Spinal cord (tissue), 10 donors: ENCODE results near the gene PROM1. TPM values are rescaled to one million over a fixed set of nuclear protein-coding genes. Genes with fewer than 3 reads are reported as not detected.
A peak's percentile ranks its signal among the peaks of the same experiment; 100 is the strongest.

Experiments
- DNase-seq, 6 donors: peaks; one replicate each; pipeline versions ENCODE4 v3.0.0 to v3.0.0-alpha.2; 2013 to 2015; ENCODE audit warnings: low spot score in 6 of 6, low read depth in 4 of 6
- H3K27ac ChIP-seq: one replicate; pipeline ENCODE4 v1.5.1; 2013; ENCODE audit warnings: low read depth, low read length, control low read depth
- H3K27me3 ChIP-seq: one replicate; pipeline ENCODE4 v1.6.1; 2013; ENCODE audit warnings: low read length; ENCODE audit not compliant: control insufficient read depth, insufficient read depth
- H3K36me3 ChIP-seq: one replicate; pipeline ENCODE4 v1.6.1; 2013; ENCODE audit warnings: low read length; ENCODE audit not compliant: control insufficient read depth, insufficient read depth
- H3K4me1 ChIP-seq: one replicate; pipeline ENCODE4 v1.6.1; 2013; ENCODE audit warnings: low read length; ENCODE audit not compliant: control insufficient read depth, insufficient read depth
- H3K4me3 ChIP-seq: one replicate; pipeline ENCODE4 v1.5.1; 2013; ENCODE audit warnings: low read depth, low read length, control low read depth
- H3K9me3 ChIP-seq: one replicate; pipeline ENCODE4 v1.6.1; 2013; ENCODE audit warnings: low read length; ENCODE audit not compliant: control insufficient read depth, insufficient read depth
- WGBS: methylation state at CpG from one replicate; pipeline ENCODE4 v1.1.5; 2013; ENCODE audit warnings: missing lambda C conversion rate; ENCODE audit not compliant: insufficient coverage; 5-methylcytosine and 5-hydroxymethylcytosine counted together
- polyA plus RNA-seq, 2 donors: library from polyadenylated mRNA; unstranded; fragments of 120-200 nt; gene quantifications; one replicate each; pipeline ENCODE4 v1.2.1, GENCODE V29; 2013; ENCODE audit not compliant: insufficient read length in 2 of 2
- total RNA-seq, 2 donors: library from RNA; depleted of rRNA in 1 of 2; stranded (reverse); fragments of 120-200 nt in 1 of 2; fragments of >200 nt in 1 of 2; gene quantifications; one replicate each; pipeline versions ENCODE4 v1.2.3 to v1.2.4, GENCODE V29; 2013 to 2014
- donor health status: healthy.

PROM1 gene
- total and polyA plus RNA-seq, 4 donors: 18.8 to 58.0 (median 46.5) TPM

DNA sequence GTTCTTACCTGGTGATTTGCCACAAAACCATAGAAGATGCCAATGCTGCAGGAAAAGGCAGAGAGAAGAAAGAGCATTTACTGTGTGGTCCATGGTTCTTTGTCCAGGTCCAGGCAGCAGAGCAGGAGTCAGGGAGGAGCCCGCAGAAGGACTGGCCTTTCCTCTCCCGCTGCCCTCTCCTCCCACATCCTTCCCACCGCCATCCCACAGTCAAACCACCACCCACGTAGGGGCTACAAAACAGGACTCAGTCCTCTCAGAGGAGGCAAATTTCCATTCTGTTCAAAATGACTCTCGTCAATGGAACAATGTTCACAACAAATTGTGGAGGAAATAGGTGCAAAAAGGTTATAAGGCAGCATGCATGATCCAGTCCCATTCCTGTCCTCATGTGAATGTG, 58.6 kb downstream of the PROM1 start:
- Histone ChIP-seq H3K27ac (no peak overlapping the region), H3K27me3 (no peaks in the 10 kb centered on the region), H3K9me3 (no peaks in the 10 kb centered on the region), H3K4me1 (no peaks in the 10 kb centered on the region), H3K4me3 (no peak overlapping the region), H3K36me3 (peaks cover 3% of the 10 kb centered on the region)
- no peak for DNase-seq
- 83% methylated on average over 3 of the region's 5 CpGs for WGBS

DNA sequence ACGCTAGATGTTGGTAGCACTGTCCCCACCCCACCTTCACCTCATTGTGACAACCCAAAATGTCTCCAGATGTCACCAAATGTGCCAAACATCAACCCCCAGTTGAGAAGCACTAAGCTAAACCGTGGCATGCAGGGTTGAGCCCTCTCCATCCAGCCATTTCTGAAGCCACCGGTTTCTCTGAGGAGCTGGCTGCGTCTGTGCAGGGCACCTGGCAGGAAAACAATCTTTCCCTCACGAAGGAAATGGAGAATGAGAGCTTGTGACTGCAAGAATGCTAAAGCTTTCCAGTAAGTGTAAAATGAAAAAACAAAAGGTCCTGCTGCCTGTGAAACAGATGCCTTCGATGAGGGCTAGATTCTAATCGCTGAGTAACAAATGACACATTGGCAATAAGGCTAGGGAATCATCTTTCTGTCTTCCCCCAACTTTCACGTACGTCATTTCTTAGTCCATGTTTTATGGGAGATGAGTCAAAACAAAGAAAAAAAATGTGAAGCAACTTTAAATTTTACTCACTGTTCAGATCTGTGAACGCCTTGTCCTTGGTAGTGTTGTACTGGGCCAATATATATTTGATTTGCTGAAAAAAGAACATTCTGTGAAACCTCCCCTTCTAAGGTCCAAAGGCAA, 59.9 kb downstream of the PROM1 start:
- Histone ChIP-seq H3K27ac (no peak overlapping the region), H3K4me3 (no peak overlapping the region), H3K9me3 (no peaks in the 10 kb centered on the region), H3K27me3 (no peaks in the 10 kb centered on the region), H3K36me3 (peaks cover 3% of the 10 kb centered on the region), H3K4me1 (no peaks in the 10 kb centered on the region)
- 85% methylated on average over 4 of the region's 10 CpGs for WGBS
- no peak for DNase-seq

DNA sequence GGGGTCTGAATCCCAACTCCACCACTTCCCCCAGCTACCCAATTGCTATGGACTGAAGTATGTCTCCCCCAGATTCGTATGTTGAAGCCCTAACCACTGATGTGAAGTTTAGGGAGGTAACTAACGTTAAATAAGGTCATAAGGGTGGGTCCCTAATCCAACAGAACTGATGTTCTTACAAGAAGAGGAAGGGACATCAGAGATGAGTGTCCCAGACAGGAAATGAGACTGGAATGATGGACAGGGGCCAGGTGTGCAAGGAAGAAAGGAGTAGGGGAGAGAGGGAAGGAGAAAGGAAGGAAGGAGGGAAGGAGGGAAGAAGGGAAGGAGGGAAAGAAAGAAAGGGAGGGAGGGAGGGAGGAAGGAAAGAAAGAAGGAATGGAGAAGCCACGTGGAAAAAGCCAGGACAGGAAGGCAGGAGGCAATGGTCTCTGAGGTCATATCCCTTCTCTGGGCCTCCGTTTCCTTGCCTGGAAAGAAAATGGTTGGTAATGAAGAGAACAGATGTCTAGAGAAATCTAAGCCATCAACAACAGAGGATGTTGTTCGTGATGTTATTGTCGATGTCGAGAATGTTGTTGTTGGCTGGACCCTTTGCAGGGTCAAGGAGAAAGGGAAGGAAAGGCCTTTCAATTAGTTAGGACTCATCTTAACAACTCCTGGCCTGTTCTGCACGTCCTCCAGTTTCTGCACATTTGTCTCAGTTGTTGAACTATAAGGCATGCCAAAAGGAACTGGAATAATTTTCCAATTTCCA, 61.8 kb downstream of the PROM1 start:
- Histone ChIP-seq H3K4me1 (no peaks in the 10 kb centered on the region), H3K4me3 (no peak overlapping the region), H3K27me3 (no peaks in the 10 kb centered on the region), H3K36me3 (peaks cover 3% of the 10 kb centered on the region), H3K9me3 (no peaks in the 10 kb centered on the region), H3K27ac (no peak overlapping the region)
- DNase-seq: no peak
- 85% methylated on average over 3 of the region's 8 CpGs for WGBS

- Histone ChIP-seq H3K27ac (no peak overlapping the region), H3K36me3 (peaks cover 6% of the 10 kb centered on the region), H3K4me1 (no peaks in the 10 kb centered on the region), H3K9me3 (no peaks in the 10 kb centered on the region), H3K4me3 (no peak overlapping the region), H3K27me3 (no peaks in the 10 kb centered on the region)
- no CpG with 5 or more reads among the region's 3 CpGs for WGBS
- no peak for DNase-seq
Observed at GRCh38 chr4:16019649-16020048, 64.2 kb downstream of the PROM1 start.

DNA sequence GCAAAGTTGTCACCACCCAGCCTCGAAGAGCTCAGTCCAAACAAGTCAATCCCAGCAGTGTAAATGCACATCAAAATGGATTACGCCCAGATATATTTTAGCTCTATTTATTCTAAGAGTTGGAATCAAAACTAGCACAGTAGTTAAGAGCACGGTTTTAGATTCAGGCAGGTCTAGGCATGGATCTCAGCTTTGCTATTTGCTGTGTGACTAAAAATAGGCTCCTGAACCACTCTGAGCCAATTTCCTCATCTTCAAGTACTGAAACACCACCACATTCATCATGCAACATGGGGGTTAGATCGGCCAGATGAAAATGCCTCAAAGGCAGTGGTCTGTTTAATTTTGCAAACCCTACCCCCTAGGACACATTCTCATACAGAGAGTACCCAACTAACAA, 65.0 kb downstream of the PROM1 start:
- Histone ChIP-seq H3K27me3 (no peaks in the 10 kb centered on the region), H3K9me3 (no peaks in the 10 kb centered on the region), H3K27ac (no peak overlapping the region), H3K4me1 (no peaks in the 10 kb centered on the region), H3K36me3 (peaks cover 6% of the 10 kb centered on the region), H3K4me3 (no peak overlapping the region)
- no peak for DNase-seq
- 67% methylated on average over 1 of the region's 4 CpGs for WGBS

DNA sequence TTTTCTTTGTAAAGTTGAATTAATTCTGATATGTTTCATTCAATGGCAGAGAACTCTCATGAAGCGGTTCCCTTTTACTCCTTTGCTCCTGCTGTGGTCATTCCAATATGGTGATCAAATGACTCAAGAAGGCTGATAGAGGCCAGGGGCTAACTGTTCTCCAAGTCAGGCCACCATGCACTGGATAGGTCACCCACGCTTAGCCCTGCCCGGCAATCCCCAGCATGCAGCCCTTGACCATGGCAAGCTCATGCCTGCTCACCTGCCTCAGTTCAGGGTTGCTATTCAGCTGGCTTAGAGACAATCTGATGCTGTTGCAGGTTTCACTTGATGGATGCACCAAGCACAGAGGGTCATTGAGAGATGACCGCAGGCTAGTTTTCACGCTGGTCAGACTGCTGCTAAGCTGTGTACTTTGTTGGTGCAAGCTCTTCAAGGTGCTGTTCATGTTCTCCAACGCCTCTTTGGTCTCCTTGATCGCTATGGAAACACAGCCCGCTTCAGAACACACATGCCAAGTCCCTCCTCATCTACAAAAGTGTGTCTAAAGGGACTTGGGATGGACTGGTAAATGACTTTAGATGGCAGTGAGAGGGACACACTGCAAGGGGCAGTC, 65.7 kb downstream of the PROM1 start:
- H3K27ac ChIP-seq: no peak overlapping the region
- no peak for DNase-seq
- H3K4me3 ChIP-seq: no peak overlapping the region
- no peaks in the 10 kb centered on the region for H3K4me1 ChIP-seq
- 85% methylated on average over 4 of the region's 8 CpGs for WGBS
- H3K27me3 ChIP-seq: no peaks in the 10 kb centered on the region
- no peaks in the 10 kb centered on the region for H3K9me3 ChIP-seq
- peaks cover 6% of the 10 kb centered on the region for H3K36me3 ChIP-seq

DNA sequence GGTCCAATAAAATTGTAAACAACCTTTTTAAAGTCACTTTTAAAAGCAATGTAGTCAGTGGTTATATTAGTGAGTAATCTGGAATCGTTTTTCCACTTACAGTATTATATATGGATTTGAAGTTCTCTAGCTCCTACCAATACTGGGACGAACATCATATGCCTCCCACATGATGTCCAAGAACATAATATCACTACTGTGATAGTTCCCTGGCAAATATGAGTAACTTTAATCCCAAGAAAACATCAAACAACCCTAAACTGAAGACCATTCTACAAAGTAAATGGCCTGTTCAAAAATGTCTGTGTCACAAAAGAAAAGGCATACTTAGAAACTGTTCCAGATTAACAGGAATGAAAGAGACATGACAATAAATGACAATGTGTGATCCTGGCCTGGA, 67.3 kb downstream of the PROM1 start:
- Histone ChIP-seq H3K36me3 (peaks cover 2% of the 10 kb centered on the region), H3K4me3 (no peak overlapping the region), H3K27me3 (no peaks in the 10 kb centered on the region), H3K27ac (no peak overlapping the region), H3K9me3 (no peaks in the 10 kb centered on the region), H3K4me1 (no peaks in the 10 kb centered on the region)
- DNase-seq: no peak
- 83% methylated on average over 1 of the region's 2 CpGs for WGBS

DNA sequence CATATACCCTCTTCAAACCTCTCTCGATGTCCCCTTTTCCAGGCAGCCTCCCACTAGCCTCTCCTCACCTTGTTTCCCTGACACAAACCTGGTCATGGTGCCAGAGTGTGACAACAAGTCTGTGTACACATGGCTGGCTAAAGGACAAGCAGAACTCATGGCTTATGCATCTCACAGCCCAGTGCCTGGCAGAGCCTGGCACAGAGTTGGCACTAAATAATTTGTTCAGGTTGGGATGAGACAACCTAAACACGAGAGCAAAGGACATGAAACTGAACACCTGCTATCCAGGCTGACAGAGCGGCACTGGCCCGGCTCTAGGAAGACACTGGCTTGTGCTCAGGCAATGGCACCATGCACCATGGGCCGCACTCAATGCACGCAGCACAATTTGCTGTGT, 72.7 kb downstream of the PROM1 start:
- 93% methylated on average over 6 of the region's 6 CpGs for WGBS
- H3K36me3 ChIP-seq: peaks cover 6% of the 10 kb centered on the region
- no peak overlapping the region for H3K27ac ChIP-seq
- H3K4me1 ChIP-seq: peaks cover 5% of the 10 kb centered on the region
- H3K27me3 ChIP-seq: no peaks in the 10 kb centered on the region
- DNase-seq: no peak
- H3K9me3 ChIP-seq: no peaks in the 10 kb centered on the region
- H3K4me3 ChIP-seq: no peak overlapping the region

DNA sequence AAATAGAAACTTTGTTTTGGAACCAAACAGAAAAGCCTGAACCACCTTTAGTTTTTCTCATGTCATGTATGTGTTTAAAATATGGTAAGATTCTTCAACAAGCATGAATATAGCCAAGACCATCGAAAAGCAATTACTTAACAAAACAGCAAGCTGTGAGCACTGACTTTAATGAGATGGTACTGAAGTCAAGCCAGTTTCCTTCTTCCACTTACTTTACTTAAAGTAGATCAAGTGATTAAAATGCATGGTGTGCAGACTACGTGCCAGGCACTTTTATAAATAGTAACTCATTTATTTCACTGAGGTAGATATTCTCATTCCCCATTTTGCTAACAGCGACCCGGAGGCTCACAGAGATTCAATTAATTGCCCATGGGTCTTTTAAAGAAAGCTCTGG, 74.7 kb downstream of the PROM1 start:
- Histone ChIP-seq H3K9me3 (no peaks in the 10 kb centered on the region), H3K36me3 (peaks cover 4% of the 10 kb centered on the region), H3K4me1 (peaks cover 6% of the 10 kb centered on the region), H3K4me3 (no peak overlapping the region), H3K27me3 (no peaks in the 10 kb centered on the region), H3K27ac (no peak overlapping the region)
- peak in 2 of 6 donors; percentile 33 to 52 for DNase-seq
- WGBS: no CpG with 5 or more reads among the region's 4 CpGs
